Islet of Langerhans (tissue), 1 donor: ENCODE data around the gene NOP14.
"Not testable (repeated sequence)": the region's sequence is repeated elsewhere in the genome, so short reads cannot be mapped to it uniquely, and the experiment has no call there.

Source experiments
- FAIRE-seq: peaks from one replicate; lab custom pipeline; 2011; peaks lifted over from hg19 to GRCh38; lab: Jason Lieb, UNC

NOP14 gene

DNA sequence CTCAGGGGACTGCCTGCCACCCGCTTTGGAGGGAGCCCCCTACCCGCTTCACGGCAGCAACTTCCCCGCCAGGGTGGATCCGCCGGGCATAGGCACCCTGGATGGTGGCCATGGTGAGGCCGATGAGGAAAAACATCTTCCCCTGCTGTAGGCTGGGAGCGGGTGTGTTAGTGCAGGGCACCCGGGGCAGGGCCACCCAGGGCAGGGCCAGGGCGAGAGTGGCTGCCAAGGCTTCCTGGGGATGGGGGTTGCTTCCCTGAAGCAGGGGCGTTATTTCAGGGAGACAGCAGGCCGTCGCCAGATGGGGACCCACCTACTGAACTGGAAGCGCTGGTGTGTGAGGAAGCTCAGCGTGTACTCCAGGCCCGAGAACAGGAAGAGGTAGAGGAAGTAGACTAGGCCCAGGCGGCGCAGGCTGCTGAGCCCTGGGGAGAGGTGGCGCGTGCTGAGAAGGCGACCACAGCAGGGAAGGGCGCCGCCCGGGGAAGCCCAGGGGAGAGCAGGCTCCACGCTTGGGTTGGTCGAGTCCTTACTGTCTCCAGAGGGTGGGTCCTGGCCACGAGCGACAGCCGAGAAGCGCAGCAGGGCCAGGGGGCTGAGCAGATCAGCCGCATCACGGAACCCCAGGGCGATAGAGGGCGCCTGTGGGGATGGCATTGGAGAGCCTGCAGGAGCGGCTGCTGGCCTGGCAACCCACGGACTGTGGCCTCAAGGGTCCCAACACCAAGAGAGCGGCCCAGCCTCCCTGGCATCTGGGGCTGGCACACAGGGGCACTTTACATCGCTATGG lies 31.5 kb downstream of the NOP14 start:
- FAIRE-seq = no peak

DNA sequence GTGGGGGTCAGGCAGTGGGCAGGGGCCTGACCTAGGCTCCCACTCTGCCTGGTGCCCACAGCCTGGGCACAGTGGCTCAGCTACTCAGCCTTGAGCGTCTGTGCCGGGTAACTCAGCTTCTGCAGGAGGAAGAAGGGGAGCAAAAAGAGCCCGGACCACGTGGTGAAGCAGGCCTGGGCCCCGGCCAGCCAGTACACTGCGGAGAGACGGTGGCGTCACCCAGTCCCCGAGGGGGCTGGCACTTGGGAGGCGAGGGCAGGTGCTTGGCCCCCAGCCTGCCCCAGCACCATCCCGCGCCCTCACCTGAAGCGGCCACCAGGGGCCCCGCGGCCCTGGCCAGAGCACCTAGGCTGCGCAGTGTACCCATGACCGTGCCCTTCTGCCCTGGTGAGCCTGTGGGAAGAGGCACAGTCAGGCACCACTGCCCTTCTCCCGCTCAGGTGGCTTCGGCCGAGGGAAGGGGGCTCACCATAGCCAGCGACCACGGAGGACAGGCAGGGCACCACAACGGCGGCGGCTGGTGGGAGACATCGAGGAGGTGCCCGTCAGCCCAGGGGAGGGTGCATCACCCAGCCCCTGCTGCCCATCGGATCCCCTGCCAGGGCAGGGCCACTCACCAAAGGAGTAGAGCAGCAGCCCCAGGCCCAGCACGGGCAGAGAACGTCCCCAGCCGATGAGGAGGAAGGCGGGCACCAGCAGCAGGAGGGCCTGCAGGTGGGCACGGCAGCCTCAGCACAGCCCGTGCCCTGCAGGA lies 32.3 kb downstream of the NOP14 start:
- FAIRE-seq = no peak

DNA sequence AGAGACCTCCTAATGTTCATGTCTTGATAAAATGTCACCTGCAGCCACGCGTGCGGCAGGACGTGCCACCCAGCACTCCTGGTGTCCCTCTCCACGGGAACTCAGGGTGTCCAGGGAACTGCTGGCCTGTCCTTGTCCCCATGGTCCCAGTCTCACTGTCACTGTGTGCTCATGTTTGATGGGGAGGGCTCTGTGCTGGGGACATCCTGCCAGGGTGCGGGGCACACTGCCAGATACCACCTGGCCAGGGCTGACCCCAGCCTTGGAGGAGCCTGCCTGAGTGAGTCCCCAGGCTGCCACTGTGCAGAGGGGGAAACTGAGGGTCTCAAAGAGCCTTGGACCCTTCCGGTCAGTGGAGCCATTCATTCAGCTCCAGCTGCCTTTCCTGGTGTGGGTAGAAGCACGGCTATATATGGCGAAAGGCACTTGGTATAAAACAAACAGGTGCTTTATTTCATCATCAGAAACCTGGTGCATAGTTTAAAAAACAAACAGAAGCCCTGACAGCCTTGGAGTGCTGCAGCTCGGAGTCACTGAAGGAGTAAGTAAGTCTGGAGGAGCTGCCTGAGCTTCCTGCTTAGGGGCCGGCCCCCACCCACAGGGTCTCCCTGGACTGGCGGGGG lies 33.0 kb downstream of the NOP14 start:
- peak; percentile 41 for FAIRE-seq

DNA sequence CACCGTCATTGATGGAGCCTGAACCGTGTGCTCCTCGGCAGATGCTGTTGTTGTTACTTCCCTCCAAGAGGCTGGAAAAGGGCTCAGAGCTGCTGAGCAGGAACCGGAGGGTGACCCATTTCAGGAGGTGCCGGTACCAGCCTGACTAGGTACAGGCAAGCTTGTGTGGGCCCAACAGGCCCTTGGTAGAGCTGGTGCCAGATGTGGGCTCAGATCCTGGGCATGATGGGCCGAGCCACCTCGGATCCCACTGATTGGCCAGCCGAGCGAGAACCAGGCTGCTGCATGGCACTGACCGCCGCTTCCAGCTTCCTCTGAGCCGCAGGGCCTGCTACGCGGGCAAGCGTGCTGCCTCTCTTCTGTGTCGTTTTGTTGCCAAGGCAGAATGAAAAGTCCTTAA lies 33.7 kb downstream of the NOP14 start:
- FAIRE-seq = no peak

DNA sequence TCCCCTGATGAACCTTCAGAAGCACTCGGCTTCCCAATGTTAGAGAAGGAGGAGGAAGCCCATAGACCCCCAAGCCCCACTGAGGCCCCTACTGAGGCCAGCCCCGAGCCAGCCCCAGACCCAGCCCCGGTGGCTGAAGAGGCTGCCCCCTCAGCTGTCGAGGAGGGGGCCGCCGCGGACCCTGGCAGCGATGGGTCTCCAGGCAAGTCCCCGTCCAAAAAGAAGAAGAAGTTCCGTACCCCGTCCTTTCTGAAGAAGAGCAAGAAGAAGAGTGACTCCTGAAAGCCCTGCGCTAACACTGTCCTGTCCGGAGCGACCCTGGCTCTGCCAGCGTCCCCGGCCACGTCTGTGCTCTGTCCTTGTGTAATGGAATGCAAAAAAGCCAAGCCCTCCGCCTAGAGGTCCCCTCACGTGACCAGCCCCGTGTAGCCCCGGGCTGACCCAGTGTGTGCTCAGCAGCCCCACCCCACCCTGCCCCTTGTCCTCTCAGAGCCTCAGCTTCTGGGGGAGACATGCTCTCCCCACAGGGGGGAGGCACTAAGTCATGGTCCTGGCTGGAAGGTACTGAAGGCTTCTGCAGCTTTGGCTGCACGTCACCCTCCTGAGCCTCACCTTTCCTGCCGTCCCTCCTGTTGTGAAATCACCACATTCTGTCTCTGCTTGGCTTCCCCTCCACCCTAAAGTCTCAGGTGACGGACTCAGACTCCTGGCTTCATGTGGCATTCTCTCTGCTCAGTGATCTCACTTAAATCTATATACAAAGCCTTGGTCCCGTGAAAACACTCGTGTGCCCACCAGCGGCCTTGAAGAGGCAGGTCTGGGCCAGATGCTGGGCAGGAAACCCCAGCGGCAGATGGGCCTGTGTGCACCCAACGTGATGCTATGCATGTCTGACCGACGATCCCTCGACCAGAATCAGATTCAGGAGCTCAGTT lies 34.7 kb downstream of the NOP14 start:
- FAIRE-seq = no peak

DNA sequence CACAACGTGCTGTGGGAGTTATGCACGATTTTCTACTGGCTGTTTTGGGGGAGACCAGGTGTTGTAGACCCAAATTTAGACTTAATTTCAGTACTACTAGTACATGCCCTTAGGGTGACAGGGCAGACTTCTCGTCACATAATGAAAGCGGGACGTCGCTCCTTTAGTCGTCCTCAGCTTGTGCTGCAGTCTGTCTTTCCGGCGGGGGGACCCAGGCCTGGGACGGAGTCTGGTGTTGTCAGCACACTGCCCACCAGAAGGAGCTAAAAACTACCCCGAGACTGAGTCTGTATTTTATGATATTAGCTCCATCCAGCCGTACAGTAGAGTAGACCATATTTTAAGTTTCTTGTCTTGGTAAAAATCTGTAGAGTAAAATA lies 35.5 kb downstream of the NOP14 start:
- no peak for FAIRE-seq

DNA sequence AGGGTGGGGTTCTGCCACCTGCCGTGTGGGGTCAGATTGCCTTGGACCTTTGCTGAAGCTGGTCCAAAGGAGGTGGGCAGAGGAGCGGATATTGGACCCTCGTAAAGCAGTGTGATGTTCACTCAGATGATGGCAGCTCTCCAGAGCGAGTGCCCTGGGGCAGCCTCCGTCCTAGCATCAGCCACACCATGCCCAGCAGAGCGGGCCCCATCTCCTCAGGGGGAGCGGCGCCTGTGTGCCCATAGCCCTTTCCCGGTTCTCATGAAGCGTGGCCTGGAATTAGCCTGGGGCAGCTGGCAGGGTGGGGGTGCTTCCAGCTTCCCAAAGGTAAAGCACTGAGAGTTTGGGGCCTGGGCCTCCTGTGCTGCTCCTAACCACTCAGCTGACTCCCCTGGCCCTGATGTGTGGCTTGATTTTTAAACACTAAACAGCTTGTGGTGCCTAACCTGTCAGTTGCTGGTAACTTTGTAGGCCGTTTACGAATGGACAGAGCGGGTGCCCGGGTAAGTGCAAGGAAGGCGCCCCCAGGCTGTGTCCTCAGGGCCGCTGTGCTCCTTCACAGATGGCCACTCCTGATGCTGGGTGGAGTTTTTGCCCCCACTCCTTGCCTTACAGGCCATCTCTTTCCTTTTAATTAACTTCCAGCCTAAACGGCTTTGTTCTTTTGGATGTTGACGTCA lies 36.0 kb downstream of the NOP14 start:
- FAIRE-seq = no peak

DNA sequence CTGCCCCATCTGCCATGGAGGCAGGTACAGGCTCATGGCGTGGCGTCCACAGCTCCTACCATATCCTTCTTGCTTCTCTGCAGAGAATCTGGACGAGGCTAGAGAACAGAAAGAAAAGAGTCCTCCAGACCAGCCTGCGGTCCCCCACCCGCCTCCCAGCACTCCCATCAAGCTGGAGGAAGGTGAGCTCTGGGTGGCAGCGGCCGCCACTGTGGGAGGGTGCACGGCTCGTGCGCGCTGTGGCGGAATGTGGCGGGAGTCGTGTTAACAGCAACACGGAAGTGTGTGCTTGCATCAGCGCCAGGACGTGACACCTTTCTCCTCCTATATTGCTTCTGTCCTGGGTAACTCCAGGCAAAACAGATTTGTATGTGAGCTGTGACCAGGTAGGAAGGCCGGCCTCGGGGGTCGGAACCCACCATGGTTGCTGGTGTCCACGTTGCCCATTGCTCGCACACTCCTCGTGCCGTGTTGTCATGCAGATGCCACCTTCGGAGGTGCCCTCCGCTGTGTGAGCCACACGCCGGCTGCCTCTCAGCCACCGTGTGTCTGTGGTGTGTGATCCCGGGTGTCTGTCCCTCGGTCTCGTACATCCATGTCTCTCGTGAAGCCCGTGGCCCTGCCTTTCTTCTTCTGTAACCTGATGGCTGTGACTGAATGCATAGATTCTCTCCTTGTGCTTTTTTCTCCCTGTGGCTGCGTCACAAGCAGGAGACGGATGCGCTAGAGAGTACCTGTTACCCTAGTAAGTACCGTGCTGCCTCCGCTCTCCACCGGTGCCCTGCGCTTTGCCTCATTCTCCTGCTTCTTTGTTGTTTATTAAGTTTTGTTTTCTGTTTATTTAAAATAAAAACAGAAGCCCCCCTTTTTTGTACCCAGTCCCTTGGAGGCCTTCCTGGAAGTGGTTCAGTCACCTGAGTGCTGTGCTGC lies 37.0 kb downstream of the NOP14 start:
- FAIRE-seq = no peak

DNA sequence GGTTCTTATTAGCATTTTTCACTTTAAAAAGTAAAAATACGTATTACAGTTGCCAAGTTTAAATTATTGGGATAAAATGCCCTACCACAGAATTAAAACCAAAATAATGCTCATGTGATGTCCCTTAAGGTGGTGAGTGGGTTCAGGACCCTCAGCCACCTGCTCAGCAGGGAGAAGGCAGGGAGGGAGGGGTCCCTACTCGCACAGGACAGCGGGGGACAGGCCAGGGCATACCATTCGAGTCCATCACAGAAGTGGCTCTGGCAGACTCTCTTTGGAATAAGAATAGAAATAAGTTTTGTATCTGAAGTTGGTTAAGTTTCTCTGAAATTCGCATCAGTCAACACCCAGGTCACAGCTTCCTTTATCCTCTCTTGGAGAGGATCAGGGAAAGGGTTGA lies 37.7 kb downstream of the NOP14 start:
- FAIRE-seq = no peak

DNA sequence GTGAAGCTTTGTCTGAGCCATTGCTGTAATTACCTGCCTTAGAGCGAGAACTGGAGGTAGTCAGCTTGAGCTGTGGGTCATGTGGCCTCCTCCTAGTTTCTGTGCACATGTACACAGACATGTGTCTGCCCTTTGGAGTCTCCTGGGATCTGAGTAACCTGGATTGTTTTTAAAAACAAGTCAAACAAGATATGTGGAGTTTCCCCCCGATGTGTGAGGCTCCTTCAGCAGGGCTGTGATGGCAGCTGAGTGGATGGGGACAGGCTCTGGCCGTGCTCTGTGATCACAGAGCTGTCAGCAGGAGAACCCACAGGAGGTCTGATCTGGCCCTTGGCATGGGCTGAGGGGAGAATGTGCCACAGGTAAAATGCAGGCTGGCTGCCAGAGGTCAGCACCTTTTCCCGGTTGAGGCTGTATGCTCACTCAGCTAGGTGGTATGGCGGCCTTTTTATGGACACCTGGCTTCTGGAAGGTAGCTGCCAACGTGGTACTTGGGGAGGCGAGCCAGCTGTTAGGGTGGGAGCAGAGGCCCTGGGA lies 38.4 kb downstream of the NOP14 start:
- no peak for FAIRE-seq

DNA sequence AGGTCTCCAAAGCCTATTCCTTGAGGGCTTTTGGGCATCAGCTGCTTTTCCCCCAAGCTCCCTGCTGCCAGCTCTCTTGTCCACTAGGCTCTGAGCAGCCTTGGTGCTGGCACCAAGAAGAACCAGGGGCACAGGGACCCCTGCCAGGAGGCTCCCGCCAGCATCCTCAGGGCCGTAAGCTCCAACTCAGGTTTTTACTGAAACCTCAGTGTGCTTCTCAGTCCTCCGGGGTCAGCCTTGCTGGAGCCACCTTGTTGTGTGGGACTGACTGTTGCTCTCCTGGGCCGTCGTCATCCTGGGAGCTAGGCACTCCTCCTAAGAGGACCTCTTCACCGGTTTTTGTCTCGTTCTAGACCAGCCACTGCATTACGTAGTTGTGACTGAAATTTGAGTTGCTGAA lies 38.9 kb downstream of the NOP14 start:
- FAIRE-seq = no peak

DNA sequence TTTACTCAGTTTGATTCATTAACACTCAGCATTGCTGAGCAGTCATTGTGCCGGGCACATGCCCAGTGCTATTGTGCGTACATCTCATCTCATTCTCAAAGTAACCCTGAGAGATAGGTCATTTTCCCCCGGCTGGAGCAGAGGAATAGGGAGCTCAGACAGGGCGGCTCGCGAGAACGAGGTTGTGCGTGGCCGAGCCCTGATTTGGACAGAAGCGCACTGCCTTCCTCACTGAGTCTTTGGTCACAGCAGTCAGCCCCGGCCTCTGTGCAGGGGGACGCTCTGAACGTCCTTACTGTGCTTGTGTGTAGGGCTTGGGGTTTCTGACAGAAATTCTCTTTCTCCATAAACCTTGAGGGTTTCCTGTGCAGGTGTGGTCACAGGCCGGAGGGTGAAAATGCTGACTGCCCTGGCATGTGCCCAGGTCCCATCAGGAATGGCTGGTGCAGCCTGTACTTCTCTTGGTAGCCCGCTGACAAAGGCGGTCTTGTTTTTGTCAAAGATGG lies 39.5 kb downstream of the NOP14 start:
- FAIRE-seq = no peak

DNA sequence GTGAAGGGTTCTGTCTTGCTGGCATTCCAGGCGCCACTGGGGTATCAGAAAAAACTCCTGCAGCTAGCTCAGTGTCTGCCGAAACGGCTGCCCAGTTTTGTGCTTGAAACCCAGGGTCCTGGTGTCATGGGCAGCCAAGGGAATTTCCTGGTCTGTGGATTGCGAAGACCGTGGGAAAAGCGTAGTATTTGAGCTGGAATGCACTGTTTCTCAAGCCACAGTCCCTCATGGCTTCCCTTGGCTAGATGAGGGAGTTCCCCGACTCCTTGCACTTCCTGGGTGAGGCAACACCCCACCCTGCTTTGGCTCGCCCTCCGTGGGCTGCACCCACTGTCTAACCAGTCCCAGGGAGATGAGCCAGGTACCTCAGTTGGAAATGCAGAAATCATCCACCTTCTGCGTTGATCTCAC lies 40.1 kb downstream of the NOP14 start:
- no peak for FAIRE-seq

DNA sequence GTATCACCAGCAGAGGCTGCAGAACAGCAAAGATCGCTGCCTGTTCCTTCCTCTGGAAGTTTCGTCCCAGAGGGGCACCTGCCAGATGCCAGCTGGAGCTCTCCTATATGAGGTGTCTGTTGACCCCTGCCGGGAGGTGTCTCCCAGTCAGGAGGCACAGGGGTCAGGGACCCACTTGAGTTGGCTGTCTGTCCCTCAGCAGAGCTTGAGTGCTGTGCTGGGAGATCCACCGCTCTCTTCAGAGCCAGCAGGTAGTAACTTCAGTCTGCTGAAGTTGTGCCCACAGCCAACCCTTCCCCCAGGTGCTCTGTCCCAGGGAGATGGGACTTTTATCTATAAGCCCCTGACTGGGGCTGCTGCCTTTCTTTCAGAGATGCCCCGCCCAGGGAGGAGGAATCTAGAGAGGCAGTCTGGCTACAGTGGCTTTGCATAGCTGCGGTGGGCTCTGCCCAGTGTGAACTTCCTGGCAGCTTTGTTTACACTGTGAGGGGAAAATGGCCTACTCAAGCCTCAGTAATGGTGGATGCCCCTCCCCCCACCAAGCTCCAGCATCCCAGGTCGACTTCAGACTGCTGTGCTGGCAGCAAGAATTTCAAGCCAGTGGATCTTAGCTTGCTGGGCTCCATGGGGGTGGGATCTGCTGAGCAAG lies 40.6 kb downstream of the NOP14 start:
- not testable (repeated sequence) for FAIRE-seq

DNA sequence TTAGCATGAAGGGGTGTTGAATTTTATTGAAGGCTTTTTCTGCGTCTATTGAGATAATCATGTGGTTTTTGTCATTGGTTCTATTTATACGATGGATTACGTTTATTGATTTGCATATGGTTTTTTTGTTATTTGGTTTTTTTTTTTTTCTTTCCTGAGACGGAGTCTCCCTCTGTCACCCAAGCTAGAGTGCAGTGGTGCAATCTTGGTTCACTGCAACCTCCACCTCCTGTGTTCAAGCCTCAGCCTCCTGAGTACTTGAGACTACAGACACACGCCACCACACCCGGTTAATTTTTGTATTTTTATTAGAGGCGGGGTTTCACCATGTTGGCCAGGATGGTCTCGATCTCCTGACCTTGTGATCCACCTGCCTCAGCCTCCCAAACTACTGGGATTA lies 44.5 kb downstream of the NOP14 start:
- not testable (repeated sequence) for FAIRE-seq

DNA sequence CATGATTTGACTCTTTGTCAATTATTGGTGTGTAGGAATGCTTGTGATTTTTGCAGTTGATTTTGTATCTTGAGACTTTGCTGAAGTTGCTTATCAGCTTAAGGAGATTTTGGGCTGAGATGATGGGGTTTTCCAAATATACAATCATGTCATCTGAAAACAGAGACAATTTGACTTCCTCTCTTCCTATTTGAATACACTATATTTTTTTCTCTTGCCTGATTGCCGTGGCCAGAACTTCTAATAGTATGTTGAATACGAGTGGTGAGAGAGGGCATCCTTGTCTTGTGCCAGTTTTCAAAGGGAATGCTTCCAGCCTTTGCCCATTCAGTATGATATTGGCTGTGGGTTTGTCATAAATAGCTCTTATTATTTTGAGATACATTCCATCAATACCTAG lies 44.9 kb downstream of the NOP14 start:
- not testable (repeated sequence) for FAIRE-seq

DNA sequence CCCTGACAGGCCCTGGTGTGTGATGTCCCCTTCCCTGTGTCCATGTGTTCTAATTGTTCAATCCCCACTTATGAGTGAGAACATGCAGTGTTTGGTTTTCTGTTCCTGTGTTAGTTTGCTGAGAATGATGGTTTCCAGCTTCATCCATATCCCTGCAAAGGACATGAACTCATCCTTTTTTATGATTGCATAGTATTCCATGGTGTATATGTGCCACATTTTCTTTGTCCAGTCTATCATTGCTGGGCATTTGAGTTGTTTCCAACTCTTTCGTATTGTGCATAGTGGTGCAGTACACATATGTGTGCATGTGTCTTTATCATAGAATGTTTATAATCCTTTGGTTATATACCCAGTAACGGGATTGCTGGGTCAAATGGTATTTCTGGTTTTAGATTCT lies 46.5 kb downstream of the NOP14 start:
- not testable (repeated sequence) for FAIRE-seq

DNA sequence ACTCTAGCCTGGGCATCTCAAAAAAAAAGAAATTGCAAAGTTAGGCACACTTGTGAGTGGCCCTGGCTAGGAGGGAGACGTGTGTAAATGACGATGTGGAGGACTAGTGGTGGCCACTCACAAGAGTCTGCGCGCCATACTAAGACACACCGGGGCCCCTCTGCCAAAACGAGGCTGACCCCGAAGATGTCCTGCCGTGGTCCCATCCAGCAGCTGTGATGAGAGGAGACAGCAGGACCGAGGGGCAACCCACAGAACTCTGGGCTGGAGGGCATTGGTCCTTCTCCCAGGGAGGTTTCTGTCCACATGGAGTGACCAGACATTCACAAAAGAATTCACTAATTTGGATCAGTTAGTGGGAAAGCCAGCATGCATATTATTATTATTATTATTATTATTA lies 47.4 kb downstream of the NOP14 start:
- no peak for FAIRE-seq
